Measurements from ENCODE around the gene EHD3.

DNA sequence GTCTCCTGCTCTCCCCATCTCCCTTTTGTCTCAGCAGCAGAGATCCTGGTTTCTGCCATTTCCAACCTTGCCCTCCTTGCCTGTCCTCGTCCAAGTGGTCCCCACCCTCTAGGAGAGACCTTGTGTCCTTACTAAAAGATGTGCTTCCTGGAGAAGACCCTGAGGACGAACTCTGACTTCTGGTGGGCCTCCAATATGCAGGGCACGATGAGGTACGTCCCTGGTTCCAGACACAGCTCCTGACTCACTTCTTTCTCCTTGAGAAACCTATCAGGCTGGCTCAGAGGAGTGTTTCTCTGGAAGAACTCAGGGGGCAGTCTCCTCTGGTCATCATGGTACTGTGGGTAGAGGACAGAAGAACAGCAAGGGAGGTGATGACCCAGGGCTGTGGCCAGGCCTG is 44.8 kb upstream of the EHD3 start:
- no peak for TF ChIP-seq GABPA (IDR thresholded peaks at IDR 0.05; ENCODE audit: low read depth, low read length)
- no peak for TF ChIP-seq GABPA (CRISPR knock-in tag; IDR thresholded peaks at IDR 0.05; ENCODE audit: low read depth)
- TF ChIP-seq ZNF562 (CRISPR knock-in tag; IDR thresholded peaks at IDR 0.05; ENCODE audit: borderline replicate concordance): no peak
- TF ChIP-seq SIN3A (IDR thresholded peaks at IDR 0.05; ENCODE audit: borderline replicate concordance, low read depth, low read length): no peak
- TF ChIP-seq, protein P1, sequence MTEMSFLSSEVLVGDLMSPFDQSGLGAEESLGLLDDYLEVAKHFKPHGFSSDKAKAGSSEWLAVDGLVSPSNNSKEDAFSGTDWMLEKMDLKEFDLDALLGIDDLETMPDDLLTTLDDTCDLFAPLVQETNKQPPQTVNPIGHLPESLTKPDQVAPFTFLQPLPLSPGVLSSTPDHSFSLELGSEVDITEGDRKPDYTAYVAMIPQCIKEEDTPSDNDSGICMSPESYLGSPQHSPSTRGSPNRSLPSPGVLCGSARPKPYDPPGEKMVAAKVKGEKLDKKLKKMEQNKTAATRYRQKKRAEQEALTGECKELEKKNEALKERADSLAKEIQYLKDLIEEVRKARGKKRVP (CRISPR knock-in tag; IDR thresholded peaks at IDR 0.05): no peak
- TF ChIP-seq ZBTB38 (CRISPR knock-in tag; IDR thresholded peaks at IDR 0.05): no peak
- no peak for TF ChIP-seq KLF12 (CRISPR knock-in tag; IDR thresholded peaks at IDR 0.05; ENCODE audit: borderline replicate concordance)
- no peak for TF ChIP-seq EZH2 (conservative IDR thresholded peaks at IDR 0.05; ENCODE audit: low read depth, low read length)
- TF ChIP-seq POLR2AphosphoS5 (IDR thresholded peaks at IDR 0.05; ENCODE audit: low read depth, low read length): no peak
- TF ChIP-seq RNF2 (conservative IDR thresholded peaks at IDR 0.05; ENCODE audit: low read depth): no peak
- no peak for TF ChIP-seq KMT2A (CRISPR knock-in tag; IDR thresholded peaks at IDR 0.05)
- TF ChIP-seq ESRRA (CRISPR knock-in tag; IDR thresholded peaks at IDR 0.05; ENCODE audit: low read depth): no peak
- TF ChIP-seq ZSCAN30 (CRISPR knock-in tag; IDR thresholded peaks at IDR 0.05): no peak
- TF ChIP-seq, protein P2, sequence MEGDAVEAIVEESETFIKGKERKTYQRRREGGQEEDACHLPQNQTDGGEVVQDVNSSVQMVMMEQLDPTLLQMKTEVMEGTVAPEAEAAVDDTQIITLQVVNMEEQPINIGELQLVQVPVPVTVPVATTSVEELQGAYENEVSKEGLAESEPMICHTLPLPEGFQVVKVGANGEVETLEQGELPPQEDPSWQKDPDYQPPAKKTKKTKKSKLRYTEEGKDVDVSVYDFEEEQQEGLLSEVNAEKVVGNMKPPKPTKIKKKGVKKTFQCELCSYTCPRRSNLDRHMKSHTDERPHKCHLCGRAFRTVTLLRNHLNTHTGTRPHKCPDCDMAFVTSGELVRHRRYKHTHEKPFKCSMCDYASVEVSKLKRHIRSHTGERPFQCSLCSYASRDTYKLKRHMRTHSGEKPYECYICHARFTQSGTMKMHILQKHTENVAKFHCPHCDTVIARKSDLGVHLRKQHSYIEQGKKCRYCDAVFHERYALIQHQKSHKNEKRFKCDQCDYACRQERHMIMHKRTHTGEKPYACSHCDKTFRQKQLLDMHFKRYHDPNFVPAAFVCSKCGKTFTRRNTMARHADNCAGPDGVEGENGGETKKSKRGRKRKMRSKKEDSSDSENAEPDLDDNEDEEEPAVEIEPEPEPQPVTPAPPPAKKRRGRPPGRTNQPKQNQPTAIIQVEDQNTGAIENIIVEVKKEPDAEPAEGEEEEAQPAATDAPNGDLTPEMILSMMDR (CRISPR knock-in tag; IDR thresholded peaks at IDR 0.05): no peak

All from HepG2 (cell line).